ENCODE measurements around the gene LARP4. TPM values are rescaled to one million over a fixed set of nuclear protein-coding genes. Genes with fewer than 3 reads are reported as not detected.

Gene LARP4
- total and polyA plus RNA-seq, 2 donors (not counting 1 experiment from before 2014, with no cell fraction given), result 33.9 TPM

- Histone ChIP-seq H3K4me2 (ENCODE audit: extremely low read depth, insufficient read depth, low read length) (no peak overlapping the region), H4K20me1 (ENCODE audit: control insufficient read depth, extremely low read depth, insufficient read depth, low read length) (no peaks in the 10 kb centered on the region), H3K4me3 (replicated peaks in 1 of 4; ENCODE audit: control extremely low read depth in 1 of 4, insufficient read depth in 1 of 4, low read depth in 3 of 4, low read length in 4 of 4) (no peak overlapping the region), H3K27me3 (ENCODE audit: control insufficient read depth, insufficient read depth, low read length) (no peaks in the 10 kb centered on the region), H2AFZ (ENCODE audit: low read length) (no peak overlapping the region), H3K27ac (ENCODE audit: insufficient read depth, low read length) (no peak overlapping the region), H3K4me1 (ENCODE audit: control insufficient read depth, extremely low read depth, insufficient read depth, low read length) (peaks cover 3% of the 10 kb centered on the region), H3K79me2 (ENCODE audit: control insufficient read depth, insufficient read depth, low read length) (no peaks in the 10 kb centered on the region), H3K9ac (ENCODE audit: insufficient read depth, low read length) (no peak overlapping the region), H3K9me3 (ENCODE audit: control insufficient read depth, insufficient read depth, low read depth, low read length) (no peaks in the 10 kb centered on the region), H3K36me3 (ENCODE audit: control insufficient read depth, insufficient read depth, low read length) (no peaks in the 10 kb centered on the region)
- TF ChIP-seq EZH2 (IDR thresholded peaks at IDR 0.05; ENCODE audit: low read length, missing control alignments) (no peak), CTCF (conservative IDR thresholded peaks at IDR 0.05 in 1 of 2, IDR thresholded peaks at IDR 0.05 in 1 of 2; ENCODE audit: low read depth in 1 of 2, low read length in 2 of 2) (no peak)
- DNase-seq (ENCODE audit: low read depth in 2 of 2), result no peak
Measured at GRCh38 chr12:50527359-50527726, 126.7 kb downstream of the LARP4 start.

DNA sequence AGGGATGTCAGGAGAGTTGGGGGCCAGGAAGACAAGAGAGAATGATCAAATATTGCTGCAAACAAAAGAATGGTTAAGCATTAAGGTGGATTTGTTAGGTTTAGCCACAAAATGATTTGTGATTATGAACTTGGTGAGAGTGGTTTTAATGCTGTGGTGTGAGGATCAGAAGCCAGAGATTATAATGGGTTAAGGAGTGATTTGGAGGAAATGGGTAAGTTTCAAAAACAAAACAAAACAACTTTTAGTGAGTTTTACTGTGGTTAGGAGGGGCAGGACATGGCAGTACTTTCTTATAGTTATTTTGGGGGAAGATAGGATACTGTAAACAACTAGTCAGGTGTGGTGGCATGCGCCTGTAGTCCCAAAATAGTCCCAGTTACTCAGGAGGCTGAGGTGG lies 128.1 kb downstream of the LARP4 start:
- Histone ChIP-seq H2AFZ (ENCODE audit: low read length) (no peak overlapping the region), H3K4me2 (ENCODE audit: extremely low read depth, insufficient read depth, low read length) (no peak overlapping the region), H3K27ac (ENCODE audit: insufficient read depth, low read length) (no peak overlapping the region), H3K4me3 (replicated peaks in 1 of 4; ENCODE audit: control extremely low read depth in 1 of 4, insufficient read depth in 1 of 4, low read depth in 3 of 4, low read length in 4 of 4) (no peak overlapping the region), H4K20me1 (ENCODE audit: control insufficient read depth, extremely low read depth, insufficient read depth, low read length) (no peaks in the 10 kb centered on the region), H3K9me3 (ENCODE audit: control insufficient read depth, insufficient read depth, low read depth, low read length) (no peaks in the 10 kb centered on the region), H3K4me1 (ENCODE audit: control insufficient read depth, extremely low read depth, insufficient read depth, low read length) (peaks cover 6% of the 10 kb centered on the region), H3K36me3 (ENCODE audit: control insufficient read depth, insufficient read depth, low read length) (no peaks in the 10 kb centered on the region), H3K79me2 (ENCODE audit: control insufficient read depth, insufficient read depth, low read length) (no peaks in the 10 kb centered on the region), H3K9ac (ENCODE audit: insufficient read depth, low read length) (no peak overlapping the region), H3K27me3 (ENCODE audit: control insufficient read depth, insufficient read depth, low read length) (no peaks in the 10 kb centered on the region)
- TF ChIP-seq EZH2 (IDR thresholded peaks at IDR 0.05; ENCODE audit: low read length, missing control alignments), result no peak
- no peak for TF ChIP-seq CTCF (conservative IDR thresholded peaks at IDR 0.05 in 1 of 2, IDR thresholded peaks at IDR 0.05 in 1 of 2; ENCODE audit: low read depth in 1 of 2, low read length in 2 of 2)
- no peak for DNase-seq (ENCODE audit: low read depth in 2 of 2)

DNA sequence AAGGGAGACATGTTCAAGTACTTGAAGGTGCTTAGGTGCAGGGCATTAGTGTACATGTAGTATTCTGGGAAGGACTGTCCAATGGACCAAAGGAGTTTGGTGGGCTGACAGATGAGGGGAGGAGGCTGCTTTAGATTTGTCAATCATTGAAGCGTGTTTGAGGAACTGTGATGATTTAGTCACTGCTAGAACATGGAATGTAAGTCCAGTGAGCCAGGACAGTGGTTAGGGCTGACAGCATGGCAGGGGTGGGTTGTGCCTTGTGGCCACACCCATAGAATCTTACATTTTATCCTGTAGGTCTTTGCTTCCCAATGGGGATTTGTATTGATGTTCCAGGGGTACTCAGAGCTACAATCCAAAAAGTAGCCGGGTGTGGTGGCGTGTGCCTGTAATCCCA lies 128.7 kb downstream of the LARP4 start:
- Histone ChIP-seq H3K9ac (ENCODE audit: insufficient read depth, low read length) (no peak overlapping the region), H3K4me2 (ENCODE audit: extremely low read depth, insufficient read depth, low read length) (no peak overlapping the region), H3K79me2 (ENCODE audit: control insufficient read depth, insufficient read depth, low read length) (no peaks in the 10 kb centered on the region), H3K27ac (ENCODE audit: insufficient read depth, low read length) (no peak overlapping the region), H4K20me1 (ENCODE audit: control insufficient read depth, extremely low read depth, insufficient read depth, low read length) (no peaks in the 10 kb centered on the region), H3K27me3 (ENCODE audit: control insufficient read depth, insufficient read depth, low read length) (no peaks in the 10 kb centered on the region), H2AFZ (ENCODE audit: low read length) (no peak overlapping the region), H3K4me1 (ENCODE audit: control insufficient read depth, extremely low read depth, insufficient read depth, low read length) (peaks cover 6% of the 10 kb centered on the region), H3K36me3 (ENCODE audit: control insufficient read depth, insufficient read depth, low read length) (no peaks in the 10 kb centered on the region), H3K4me3 (replicated peaks in 1 of 4; ENCODE audit: control extremely low read depth in 1 of 4, insufficient read depth in 1 of 4, low read depth in 3 of 4, low read length in 4 of 4) (no peak overlapping the region), H3K9me3 (ENCODE audit: control insufficient read depth, insufficient read depth, low read depth, low read length) (no peaks in the 10 kb centered on the region)
- DNase-seq (ENCODE audit: low read depth in 2 of 2), result no peak
- TF ChIP-seq CTCF (conservative IDR thresholded peaks at IDR 0.05 in 1 of 2, IDR thresholded peaks at IDR 0.05 in 1 of 2; ENCODE audit: low read depth in 1 of 2, low read length in 2 of 2), result no peak
- TF ChIP-seq EZH2 (IDR thresholded peaks at IDR 0.05; ENCODE audit: low read length, missing control alignments), result no peak

Other genes starting within 250 kb of the LARP4 start
- 36.7 and 51.0 TPM in 2 replicates for gene CERS5, start 233.5 kb upstream of the LARP4 start, total RNA-seq
- 70.3 and 74.4 TPM in 2 replicates for gene CERS5, start 233.5 kb upstream of the LARP4 start, polyA plus RNA-seq
- 70.6 and 171 TPM in 2 replicates for gene LIMA1, start 117.4 kb upstream of the LARP4 start, total RNA-seq
- 177 and 308 TPM in 2 replicates for gene LIMA1, start 117.4 kb upstream of the LARP4 start, polyA plus RNA-seq
- under 0.01 TPM in 1 of 2 replicates, not detected in the other for gene FAM186A, start 4.3 kb upstream of the LARP4 start, total RNA-seq
- not detected in 2 replicates for gene FAM186A, start 4.3 kb upstream of the LARP4 start, polyA plus RNA-seq
- 19.5 and 21.0 TPM in 2 replicates for gene DIP2B, start 104.1 kb downstream of the LARP4 start, total RNA-seq
- gene DIP2B, start 104.1 kb downstream of the LARP4 start, polyA plus RNA-seq, result 12.6 and 15.0 TPM in 2 replicates